HG03060 (cell line): ENCODE data around the gene DUS2.

Experiments
- ATAC-seq: cut with Tn5 transposase; IDR thresholded peaks from one replicate; pipeline ENCODE4 v1.9.1; 2021; ENCODE audit warnings: low read depth, moderate number of reproducible peaks; ENCODE audit not compliant: unreplicated experiment

The DUS2 gene

DNA sequence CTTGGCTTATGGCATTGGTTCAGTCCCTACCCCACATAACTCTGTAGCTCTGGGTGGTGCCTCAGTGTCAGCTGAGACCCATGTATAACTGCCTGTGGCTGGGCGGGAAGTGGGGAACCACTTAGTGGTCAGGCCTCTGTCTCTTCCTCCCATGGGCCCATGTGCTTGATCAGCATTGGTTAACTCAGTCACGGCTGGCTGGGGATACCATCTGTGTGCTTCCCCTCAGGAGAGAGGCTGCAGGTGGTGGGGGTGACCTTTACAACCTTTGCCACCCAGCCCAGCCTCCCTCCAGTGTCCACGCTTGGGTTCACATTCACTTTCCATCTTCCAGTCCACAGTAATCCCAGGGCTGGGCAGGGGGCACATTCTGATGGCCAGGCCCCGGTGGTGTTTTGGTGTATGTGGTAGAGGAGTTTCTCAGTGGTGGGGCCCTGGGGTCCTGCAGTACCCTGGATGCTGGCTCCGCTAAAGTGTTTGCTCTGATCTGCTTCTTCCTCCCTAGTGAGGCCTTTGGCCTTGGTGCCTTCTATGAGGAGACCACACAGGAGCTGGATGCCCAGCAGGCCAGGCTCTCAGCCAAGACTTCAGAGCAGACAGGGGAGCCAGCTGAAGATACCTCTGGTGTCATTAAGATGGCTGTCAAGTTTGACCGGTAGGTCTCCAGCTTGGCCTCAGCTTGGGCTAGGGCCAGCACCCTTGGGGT lies 51.9 kb downstream of the DUS2 start:
- peak; percentile 76 for ATAC-seq

DNA sequence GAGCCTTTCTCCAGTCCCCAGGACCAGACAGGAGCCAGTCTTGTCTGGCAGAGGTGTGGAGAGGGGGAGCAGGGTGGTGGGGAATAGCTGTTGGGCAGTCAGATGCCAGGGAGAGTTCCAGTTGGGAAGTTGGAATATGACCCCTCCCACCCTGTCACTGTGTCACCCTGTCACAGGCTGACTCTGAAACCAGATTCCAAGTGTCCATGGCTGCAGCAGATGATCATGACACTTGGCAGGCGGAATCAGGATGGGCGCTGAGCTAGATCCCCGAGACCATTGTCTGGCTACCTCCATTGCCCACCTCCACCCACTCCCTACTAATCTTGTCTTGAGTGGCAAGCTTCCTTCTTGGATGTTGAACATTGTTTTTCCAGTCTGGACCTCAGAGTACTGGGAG lies 52.9 kb downstream of the DUS2 start:
- no peak for ATAC-seq

DNA sequence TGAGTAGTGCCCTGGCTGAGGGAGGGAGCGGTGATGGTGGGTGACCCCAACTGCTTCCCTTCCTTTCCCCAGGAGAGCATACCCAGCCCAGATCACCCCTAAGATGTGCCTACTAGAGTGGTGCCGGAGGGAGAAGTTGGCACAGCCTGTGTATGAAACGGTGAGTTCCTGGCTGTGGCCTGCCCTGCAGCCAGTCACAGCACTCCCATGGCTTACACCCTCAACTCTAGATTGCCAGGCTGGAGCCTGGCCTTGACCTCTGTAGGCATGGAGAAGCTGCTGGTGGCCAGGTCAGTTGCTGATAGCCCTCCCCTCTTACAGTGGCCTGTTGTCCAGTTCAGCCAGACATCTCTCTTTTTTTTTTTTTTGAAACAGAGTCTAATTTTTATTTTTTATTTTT lies 53.5 kb downstream of the DUS2 start:
- ATAC-seq = no peak

DNA sequence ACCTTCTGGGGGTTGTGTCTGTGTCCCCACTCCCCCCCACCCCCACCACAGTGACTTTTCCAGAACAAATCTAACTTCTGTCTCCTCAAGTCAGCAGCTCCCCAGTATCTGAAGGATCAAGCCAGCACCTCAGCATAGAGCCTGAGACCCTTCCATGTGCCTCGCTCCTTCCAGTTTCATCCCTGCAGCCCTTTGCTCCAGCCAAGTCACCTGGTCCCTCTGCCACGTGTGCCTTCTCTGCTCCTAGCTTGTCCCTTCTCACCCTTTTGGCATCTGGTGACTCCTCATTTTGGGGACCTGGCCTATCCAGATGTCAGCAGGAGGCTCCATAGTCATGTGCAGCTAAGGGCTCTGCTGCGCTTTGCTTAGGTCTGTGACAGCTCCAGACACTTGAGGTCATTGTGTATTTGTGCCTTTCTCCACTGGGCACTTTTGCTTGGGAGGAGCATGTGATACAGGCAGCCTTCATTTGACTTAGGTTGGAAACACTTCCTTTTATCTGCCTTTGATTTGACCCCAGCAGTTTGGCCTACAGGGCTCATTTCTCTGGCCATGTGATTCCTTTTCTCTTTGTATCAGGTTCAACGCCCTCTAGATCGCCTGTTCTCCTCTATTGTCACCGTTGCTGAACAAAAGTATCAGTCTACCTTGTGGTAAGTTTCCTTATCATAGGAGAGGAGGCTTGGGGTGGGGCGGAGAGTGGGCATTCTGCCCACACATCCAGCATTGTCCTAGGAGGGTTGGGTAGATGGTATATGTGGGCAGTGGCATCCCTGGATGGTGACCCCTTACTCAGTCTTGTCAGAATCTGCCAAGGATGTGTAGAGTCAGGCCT lies 55.0 kb downstream of the DUS2 start:
- ATAC-seq = no peak

DNA sequence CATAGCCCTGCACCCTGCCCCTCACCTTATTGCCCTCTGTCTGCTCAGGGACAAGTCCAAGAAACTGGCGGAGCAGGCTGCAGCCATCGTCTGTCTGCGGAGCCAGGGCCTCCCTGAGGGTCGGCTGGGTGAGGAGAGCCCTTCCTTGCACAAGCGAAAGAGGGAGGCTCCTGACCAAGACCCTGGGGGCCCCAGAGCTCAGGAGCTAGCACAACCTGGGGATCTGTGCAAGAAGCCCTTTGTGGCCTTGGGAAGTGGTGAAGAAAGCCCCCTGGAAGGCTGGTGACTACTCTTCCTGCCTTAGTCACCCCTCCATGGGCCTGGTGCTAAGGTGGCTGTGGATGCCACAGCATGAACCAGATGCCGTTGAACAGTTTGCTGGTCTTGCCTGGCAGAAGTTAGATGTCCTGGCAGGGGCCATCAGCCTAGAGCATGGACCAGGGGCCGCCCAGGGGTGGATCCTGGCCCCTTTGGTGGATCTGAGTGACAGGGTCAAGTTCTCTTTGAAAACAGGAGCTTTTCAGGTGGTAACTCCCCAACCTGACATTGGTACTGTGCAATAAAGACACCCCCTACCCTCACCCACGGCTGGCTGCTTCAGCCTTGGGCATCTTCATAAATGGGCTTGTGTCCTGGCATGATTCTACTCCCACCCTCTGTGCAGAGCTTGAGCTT lies 55.8 kb downstream of the DUS2 start:
- ATAC-seq = no peak

GRCh38 chr16:68079376-68079625 lies 56.2 kb downstream of the DUS2 start:
- ATAC-seq = no peak

DNA sequence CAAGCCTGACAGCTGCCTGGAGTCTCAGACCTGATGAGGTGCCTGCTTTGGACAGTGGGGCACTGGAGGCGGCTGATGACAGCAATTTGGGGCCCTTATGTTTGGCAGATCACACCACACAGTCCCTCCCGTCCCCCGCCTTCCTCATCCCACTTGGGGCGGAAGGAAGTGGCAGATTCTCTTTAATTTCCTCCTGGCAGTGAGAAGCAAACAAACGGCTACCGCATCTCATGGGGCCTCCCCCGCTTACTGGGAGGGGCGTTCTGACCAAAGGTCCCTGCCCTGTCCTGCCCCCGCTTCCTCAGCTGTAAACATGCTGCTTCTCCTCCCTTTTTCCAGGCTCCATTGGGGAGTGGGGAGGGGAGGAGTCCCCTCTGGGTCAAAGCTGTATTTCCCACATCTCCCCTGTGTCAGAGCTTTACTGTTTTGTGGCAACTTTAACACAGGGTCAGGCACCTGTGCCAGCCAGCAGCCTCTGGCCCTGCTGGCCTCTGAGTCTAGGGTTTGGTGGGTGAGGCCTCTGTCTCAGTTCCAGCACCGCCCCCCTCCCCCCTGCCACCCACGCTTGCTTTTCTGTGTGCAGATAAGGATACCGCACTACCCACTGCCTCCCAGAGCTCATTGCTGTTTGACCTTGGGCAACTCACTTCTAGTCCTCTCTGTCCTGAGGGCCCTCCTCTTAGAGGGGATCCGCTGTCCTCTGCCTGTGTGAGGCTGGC lies 56.7 kb downstream of the DUS2 start:
- no peak for ATAC-seq

DNA sequence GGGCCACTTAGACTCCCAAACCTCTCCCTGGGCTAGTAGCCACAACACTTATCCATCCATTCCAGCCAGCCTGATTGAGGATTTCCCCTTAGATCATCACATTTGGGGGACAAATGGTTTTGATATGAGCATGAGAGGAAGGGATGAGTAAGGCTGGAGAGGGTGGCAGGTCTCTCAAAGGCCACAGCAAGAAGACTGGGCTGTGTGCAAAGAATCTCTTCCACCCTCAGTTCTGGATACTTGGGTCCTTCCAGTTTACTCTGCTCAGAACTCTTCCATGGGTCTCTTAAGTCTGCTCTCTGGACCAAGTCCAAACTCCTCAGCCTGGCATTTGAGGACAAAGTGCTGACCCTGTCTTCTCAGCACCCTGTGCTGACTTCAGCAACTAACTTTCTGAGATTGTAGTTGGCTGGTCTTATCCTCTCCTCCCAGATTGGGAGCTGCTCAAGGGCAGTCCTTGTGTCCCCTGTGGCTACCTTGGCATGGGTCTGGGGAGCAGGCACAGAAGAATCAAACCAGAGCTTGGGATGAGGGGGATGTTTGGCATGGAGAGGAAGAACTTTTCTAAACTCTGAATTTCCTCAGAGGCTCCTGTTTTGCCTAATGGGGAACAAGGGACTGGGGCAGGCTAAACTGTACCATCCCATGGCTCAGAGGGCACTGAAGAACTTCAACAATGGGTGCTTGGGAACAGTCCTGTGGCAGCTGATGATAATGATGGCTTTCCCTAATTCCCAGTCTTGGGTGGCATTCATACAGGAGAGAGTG lies 59.0 kb downstream of the DUS2 start:
- ATAC-seq = no peak

DNA sequence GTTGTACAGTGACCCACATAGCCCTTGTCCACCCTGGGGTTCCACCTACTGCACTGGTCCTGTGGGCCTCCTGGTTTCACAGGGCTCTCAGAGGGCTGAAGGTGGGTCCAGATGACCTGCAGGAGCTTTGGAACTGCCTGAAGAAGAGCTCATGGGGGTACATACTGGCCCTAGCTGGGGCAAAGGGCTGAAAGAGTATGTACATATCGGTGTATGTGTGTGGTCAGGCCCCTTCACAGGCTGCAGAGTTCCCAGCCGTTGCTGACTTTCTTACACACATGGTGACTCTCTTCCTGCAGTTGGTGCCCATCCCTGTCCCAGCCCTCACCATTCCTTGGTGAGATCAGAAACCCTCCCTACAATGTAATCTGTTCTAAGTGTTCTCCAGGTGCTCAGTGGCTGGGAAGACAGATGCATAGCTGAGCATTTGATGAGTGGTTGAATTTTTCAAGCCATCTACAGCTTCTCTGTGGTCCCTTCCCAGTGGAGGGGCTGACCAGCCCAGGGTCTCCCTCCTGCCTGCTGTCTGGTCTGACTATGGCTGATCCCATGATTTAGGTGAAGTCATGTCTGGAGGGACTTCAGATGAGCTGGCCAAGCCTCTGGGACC lies 59.6 kb downstream of the DUS2 start:
- no peak for ATAC-seq

GRCh38 chr16:68083239-68083781 lies 60.2 kb downstream of the DUS2 start:
- ATAC-seq = no peak

DNA sequence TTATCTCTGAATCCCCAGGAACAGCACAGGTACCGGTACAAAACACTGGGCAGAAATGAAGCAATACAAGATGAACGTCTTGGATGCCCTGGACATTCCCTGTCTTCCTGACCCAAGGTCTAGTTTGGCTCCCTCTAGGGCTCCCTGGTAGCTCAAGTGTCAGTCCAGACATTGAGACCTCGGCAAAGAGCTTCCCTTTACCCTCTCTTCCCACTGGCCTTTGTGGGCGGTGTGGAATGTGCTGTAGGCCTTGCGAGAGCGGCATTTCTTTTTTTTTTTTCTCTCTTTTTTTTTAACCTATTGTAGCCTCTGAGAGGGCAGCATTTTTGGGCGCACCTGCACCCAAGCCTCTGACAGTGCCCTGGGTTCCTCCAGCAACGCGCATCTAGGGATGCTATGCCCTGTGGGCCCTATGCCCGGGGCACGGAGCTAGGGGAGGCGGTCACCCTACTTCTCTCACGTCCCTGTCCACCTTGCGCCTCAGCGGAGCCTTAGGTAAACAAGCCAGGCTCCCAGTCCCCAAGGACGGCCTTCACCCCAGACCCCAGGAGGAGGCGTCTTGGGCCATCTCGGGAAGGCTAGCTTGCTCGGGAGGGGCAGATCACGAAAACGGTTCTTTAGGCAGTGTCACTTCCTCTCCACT lies 60.9 kb downstream of the DUS2 start:
- peak; percentile 4 for ATAC-seq

DNA sequence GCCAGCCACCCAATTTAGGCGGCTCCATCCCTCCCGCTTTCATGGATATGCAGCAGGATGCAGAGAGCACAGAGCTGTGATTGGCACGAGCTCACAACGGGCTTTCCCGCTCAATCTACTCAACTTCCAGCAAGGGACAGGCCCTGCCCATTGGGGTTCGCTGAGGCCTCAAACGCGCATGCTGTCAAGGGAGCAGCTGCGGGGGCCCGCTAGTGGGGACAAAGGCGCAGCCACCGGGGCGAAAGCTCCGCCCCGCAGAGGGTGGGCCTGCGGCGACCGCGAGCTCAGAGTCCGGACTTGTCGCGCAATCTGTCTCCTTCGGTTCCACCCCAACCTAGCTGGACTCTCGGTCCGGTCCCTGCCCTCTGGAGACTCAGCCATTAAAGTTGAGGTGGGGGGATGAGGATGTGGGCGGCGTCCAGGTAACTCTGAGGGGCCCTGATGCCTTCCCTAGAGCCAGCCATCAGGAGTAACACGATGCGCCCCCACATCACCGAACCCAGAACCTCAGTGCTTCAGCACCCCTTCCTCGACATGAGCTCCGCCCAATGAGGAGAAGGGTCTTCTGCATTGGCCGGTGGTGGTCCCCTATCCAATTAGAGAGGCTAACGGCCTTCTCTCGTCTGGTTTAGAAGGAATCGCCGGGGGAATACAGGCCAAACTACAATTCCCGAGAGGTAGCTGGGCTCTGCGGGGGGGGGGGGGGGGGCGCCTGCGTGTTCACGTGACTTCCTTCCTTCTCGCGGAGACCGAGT lies 61.6 kb downstream of the DUS2 start:
- peak; percentile 33 for ATAC-seq

- peak; percentile 13 for ATAC-seq
Measured at GRCh38 chr16:68085259-68086071, 62.4 kb downstream of the DUS2 start, which contains the start of gene NFATC3. Gene NFATC3 (plus strand): TSS chr16:68085370. CDS start chr16:68085682, 312 bp downstream.

DNA sequence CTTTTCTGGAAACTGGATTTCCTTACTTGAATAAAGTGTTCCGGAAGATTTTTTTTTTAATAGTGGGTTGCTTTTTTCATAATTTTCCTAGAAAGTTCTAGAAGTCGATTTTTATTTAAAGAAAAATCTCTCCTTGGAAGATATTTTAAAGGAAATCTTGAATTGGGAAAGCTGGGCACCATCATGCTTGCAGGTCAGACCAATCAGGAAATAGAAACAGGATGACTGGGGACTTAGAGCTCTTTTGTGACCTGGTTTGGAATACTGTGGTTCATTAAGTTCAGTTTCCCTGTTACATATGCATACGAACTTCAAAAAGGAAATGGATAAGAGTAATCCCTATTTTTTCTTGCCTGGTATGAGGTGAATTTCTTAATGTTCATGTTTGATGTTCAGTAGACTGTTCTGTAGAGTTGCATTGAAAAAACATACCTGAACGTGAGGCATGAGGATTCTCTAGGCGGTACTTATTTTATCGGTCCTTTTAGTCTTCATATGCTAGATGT lies 63.3 kb downstream of the DUS2 start:
- no peak for ATAC-seq

GRCh38 chr16:68086860-68087268 lies 63.8 kb downstream of the DUS2 start:
- ATAC-seq = no peak

DNA sequence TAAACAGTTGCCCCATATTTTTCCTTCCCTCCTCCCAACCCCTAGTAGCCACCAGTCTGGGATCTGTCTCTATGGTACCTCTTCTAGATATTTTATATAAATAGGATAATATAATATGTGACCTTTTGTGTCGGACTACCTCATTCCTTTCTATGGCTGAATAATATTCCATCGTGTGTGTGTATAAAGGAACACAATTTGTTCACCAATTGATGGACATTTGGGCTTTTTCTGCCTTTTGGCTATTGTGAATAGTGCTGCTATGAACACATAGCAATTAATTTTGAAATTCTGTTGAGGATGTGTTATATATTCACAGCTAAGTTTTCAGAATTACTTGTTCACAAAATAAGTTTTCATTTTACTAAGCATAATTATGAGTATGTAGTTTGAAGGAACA lies 64.6 kb downstream of the DUS2 start:
- no peak for ATAC-seq
